GM12891 (cell line): ENCODE measurements around the gene L3MBTL1.

Source experiments
- DNase-seq: peaks from one replicate; pipeline ENCODE4 v3.0.0; 2011; ENCODE audit warnings: low spot score; ENCODE audit not compliant: insufficient read length
- FAIRE-seq: peaks from 2 replicates; lab custom pipeline; 2011; peaks lifted over from hg19 to GRCh38; lab: Jason Lieb, UNC
- PAX5 ChIP-seq: IDR thresholded peaks from 2 replicates; pipeline ENCODE4 v1.6.1; 2011; ENCODE audit warnings: low read length, moderate library complexity, mild to moderate bottlenecking; ENCODE audit not compliant: insufficient read depth, severe bottlenecking
- POLR2A ChIP-seq: IDR thresholded peaks from 2 replicates; pipeline ENCODE4 v1.6.1; 2011; ENCODE audit warnings: low read depth, low read length, control low read depth
- POLR2AphosphoS5 ChIP-seq: IDR thresholded peaks from 2 replicates; pipeline ENCODE4 v1.6.1; 2011; ENCODE audit warnings: low read depth, low read length, control low read depth
- POU2F2 ChIP-seq: IDR thresholded peaks from 2 replicates; pipeline ENCODE4 v1.6.1; 2011; ENCODE audit warnings: low read depth, mild to moderate bottlenecking, control low read depth, low read length, moderate library complexity
- SPI1 ChIP-seq: IDR thresholded peaks from 2 replicates; pipeline ENCODE4 v1.6.1; 2011; ENCODE audit warnings: low read depth, low read length, control low read depth
- TAF1 ChIP-seq: IDR thresholded peaks from 2 replicates; pipeline ENCODE4 v1.6.1; 2011; ENCODE audit warnings: low read depth, low read length, control low read depth

The L3MBTL1 gene

GRCh38 chr20:43506238-43506637, 1.3 kb upstream of the L3MBTL1 start:
- DNase-seq, result no peak
- FAIRE-seq, result no peak
- TF ChIP-seq POLR2AphosphoS5 (no peak), POU2F2 (no peak), TAF1 (no peak), PAX5 (no peak), POLR2A (no peak), SPI1 (no peak)

GRCh38 chr20:43508106-43508505, 609 bp downstream of the L3MBTL1 start:
- FAIRE-seq (no peak), DNase-seq (no peak)
- TF ChIP-seq SPI1 (no peak), TAF1 (no peak), POLR2A (no peak), POLR2AphosphoS5 (no peak), POU2F2 (no peak), PAX5 (no peak)

GRCh38 chr20:43508604-43509040, 1.1 kb downstream of the L3MBTL1 start:
- no peak for FAIRE-seq
- no peak for TF ChIP-seq PAX5
- no peak for TF ChIP-seq POLR2AphosphoS5
- no peak for TF ChIP-seq SPI1
- TF ChIP-seq TAF1, result no peak
- TF ChIP-seq POLR2A, result no peak
- TF ChIP-seq POU2F2, result no peak
- no peak for DNase-seq

GRCh38 chr20:43511879-43512278, 4.4 kb downstream of the L3MBTL1 start:
- DNase-seq (no peak), FAIRE-seq (no peak)
- no peak for TF ChIP-seq SPI1
- no peak for TF ChIP-seq POU2F2
- TF ChIP-seq POLR2A, result no peak
- TF ChIP-seq TAF1, result no peak
- no peak for TF ChIP-seq POLR2AphosphoS5
- TF ChIP-seq PAX5, result no peak

- no peak for TF ChIP-seq TAF1
- no peak for TF ChIP-seq POLR2A
- TF ChIP-seq POU2F2, result no peak
- no peak for TF ChIP-seq SPI1
- TF ChIP-seq POLR2AphosphoS5, result no peak
- no peak for TF ChIP-seq PAX5
- FAIRE-seq (no peak), DNase-seq (no peak)
Observed at GRCh38 chr20:43513372-43513930, 6.0 kb downstream of the L3MBTL1 start.

GRCh38 chr20:43513931-43514647, 6.6 kb downstream of the L3MBTL1 start:
- FAIRE-seq (peak; percentile 76), DNase-seq (peak; percentile 94)
- TF ChIP-seq TAF1 (no peak), SPI1 (peak; percentile 41), POLR2AphosphoS5 (0 out of 2 replicates have a peak, but pooled peaks have one; percentile 36)

GRCh38 chr20:43514648-43514999, 7.1 kb downstream of the L3MBTL1 start:
- TF ChIP-seq POLR2A (no peak), PAX5 (no peak), TAF1 (no peak), SPI1 (no peak), POU2F2 (no peak)
- FAIRE-seq (no peak), DNase-seq (no peak)

- no peak for FAIRE-seq
- no peak for TF ChIP-seq SPI1
- no peak for TF ChIP-seq PAX5
- no peak for TF ChIP-seq POU2F2
- TF ChIP-seq TAF1, result no peak
- no peak for TF ChIP-seq POLR2A
- TF ChIP-seq POLR2AphosphoS5, result no peak
- DNase-seq, result no peak
Observed at GRCh38 chr20:43515628-43516027, 8.1 kb downstream of the L3MBTL1 start.

- no peak for FAIRE-seq
- TF ChIP-seq PAX5 (no peak), SPI1 (no peak), POLR2AphosphoS5 (no peak), POU2F2 (no peak), POLR2A (no peak), TAF1 (no peak)
Observed at GRCh38 chr20:43516251-43516824, 8.8 kb downstream of the L3MBTL1 start.

GRCh38 chr20:43520074-43520630, 12.7 kb downstream of the L3MBTL1 start:
- DNase-seq, result no peak
- no peak for TF ChIP-seq TAF1
- no peak for TF ChIP-seq PAX5
- no peak for TF ChIP-seq POLR2A
- no peak for TF ChIP-seq POLR2AphosphoS5
- no peak for TF ChIP-seq POU2F2
- TF ChIP-seq SPI1, result no peak
- no peak for FAIRE-seq

More at GRCh38 chr20:43516251-43516824, 8.8 kb downstream of the L3MBTL1 start:
- no peak for DNase-seq
